LNCaP clone FGC (cell line): ENCODE data around the gene SIGLEC7.

Experiments
- DNase-seq: peaks from one replicate; pipeline ENCODE4 v3.0.0-alpha.2; 2011; ENCODE audit warnings: low read depth
- H3K4me3 ChIP-seq: 2 replicates; pipeline ENCODE4 v1.5.1; 2011; ENCODE audit warnings: mild to moderate bottlenecking, low read depth, low read length, control low read depth
- CTCF ChIP-seq: IDR thresholded peaks from 2 replicates; pipeline ENCODE4 v1.5.1; 2012; ENCODE audit warnings: mild to moderate bottlenecking; ENCODE audit not compliant: control insufficient read depth, insufficient read depth; ENCODE audit errors: extremely low read depth

Gene SIGLEC7

GRCh38 chr19:51196181-51196580, 54.1 kb downstream of the SIGLEC7 start:
- TF ChIP-seq CTCF: no peak
- H3K4me3 ChIP-seq: no peak overlapping the region
- DNase-seq: no peak

GRCh38 chr19:51198641-51199040, 56.5 kb downstream of the SIGLEC7 start:
- no peak overlapping the region for H3K4me3 ChIP-seq
- DNase-seq: no peak
- no peak for TF ChIP-seq CTCF

GRCh38 chr19:51200071-51200666, 58.1 kb downstream of the SIGLEC7 start:
- no peak overlapping the region for H3K4me3 ChIP-seq
- no peak for DNase-seq
- no peak for TF ChIP-seq CTCF

- TF ChIP-seq CTCF: no peak
- no peak overlapping the region for H3K4me3 ChIP-seq
- no peak for DNase-seq
These were observed 59.6 kb downstream of the SIGLEC7 start for GRCh38 chr19:51201712-51202111.
